ENCODE data around the gene THBS2. TPM values are rescaled to one million over a fixed set of nuclear protein-coding genes. Genes with fewer than 3 reads are reported as not detected.

The THBS2 gene
- total RNA-seq, 1 donor from 2014 or later = not detected

DNA sequence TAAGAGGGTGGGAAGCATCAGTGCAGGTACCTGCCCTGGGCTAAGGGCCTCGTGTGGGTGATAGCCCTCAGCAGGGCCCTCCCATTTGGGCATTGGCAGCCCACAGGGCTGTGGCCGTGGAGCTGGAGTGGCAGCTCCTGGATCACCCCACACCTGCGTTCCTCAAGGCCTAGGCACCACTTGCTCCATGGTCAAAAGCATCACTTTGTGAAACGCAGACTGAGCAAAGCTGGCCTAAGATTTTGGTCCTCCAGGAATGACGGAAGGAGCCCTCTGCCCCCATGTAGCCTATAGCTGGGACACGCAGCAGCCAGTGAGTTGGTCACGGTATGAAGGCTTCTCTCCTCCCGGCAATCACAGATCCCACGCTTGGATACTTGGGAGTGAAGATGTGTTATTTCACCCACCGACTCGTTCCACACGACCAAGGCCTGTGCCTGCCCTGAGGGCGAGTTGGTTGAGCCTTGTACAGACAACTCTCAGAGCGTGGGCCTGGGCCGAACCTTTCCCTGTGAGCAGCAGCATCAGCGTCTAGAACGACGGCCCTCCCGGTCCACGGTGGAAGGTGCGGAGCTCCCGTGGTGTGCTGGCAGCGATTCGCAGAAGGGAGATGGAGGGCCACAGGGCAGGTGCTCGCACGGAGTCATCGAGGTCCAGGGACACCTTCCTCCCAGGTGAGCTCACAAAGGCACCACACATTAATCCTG, 39.7 kb downstream of the THBS2 start:
- H3K36me3 Mint-ChIP-seq (ENCODE audit: insufficient read depth) = no peaks in the 10 kb centered on the region
- H3K27me3 Mint-ChIP-seq = no peaks in the 10 kb centered on the region
- no peak overlapping the region for H3K27ac Mint-ChIP-seq
- H3K9me3 Mint-ChIP-seq (ENCODE audit: low read depth) = no peaks in the 10 kb centered on the region
- no peak for DNase-seq (ENCODE audit: low spot score, unreplicated experiment)
- no peaks in the 10 kb centered on the region for H3K4me1 Mint-ChIP-seq (ENCODE audit: low read depth)
- no peak for TF ChIP-seq CTCF (IDR thresholded peaks at IDR 0.05; ENCODE audit: unreplicated experiment)
- peak overlapping the region; percentile 14 for H3K4me3 Mint-ChIP-seq (ENCODE audit: low read depth)

DNA sequence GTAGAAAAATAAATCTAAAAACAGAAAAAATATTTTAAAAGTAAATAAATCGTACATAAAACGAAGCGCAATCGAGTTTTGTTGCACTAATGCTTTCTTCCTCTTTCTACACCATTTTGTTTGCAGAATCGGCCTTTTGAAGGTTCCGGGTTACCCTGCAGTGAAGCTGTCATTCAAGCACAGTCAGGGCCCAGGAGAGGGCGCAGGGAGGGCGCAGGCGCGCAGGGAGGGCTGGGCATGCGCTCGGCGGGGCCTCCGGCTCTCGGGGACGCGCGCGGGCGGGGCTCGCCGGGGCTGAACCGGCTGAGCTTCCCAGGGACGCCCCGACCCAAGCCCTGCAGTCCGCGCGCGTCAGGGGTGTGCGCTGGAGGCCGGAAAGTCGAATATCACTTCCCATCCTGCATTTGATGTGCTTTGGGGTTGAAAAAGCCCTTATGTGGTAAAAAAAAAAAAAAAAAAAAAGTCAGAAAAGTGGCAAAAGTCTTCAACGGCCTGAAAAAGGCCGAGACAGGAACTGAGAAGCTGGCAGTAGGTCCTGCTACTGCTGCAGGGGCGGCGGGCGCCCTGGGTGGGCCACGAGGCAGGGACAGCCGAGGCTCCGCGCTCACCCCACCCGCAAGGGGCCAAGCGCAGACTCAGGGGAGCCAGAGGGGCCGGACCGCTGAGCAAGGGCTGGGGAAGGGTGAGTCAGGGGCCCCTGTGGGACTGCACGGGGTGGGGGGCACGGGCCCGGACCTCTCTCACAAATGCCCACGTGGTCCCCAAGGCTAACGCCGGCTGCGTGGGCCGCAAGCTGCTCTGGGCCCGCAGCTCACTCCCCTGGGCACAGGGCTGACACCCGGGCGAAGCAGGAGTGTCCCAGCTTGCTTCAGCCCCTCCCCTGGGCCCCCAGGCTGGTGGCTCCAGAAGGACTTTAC, 40.5 kb downstream of the THBS2 start:
- Mint-ChIP-seq H3K27ac (no peak overlapping the region), H3K27me3 (no peaks in the 10 kb centered on the region), H3K4me1 (ENCODE audit: low read depth) (no peaks in the 10 kb centered on the region), H3K9me3 (ENCODE audit: low read depth) (peaks cover 4% of the 10 kb centered on the region), H3K4me3 (ENCODE audit: low read depth) (peak overlapping the region; percentile 60), H3K36me3 (ENCODE audit: insufficient read depth) (no peaks in the 10 kb centered on the region)
- peak; percentile 42 for TF ChIP-seq CTCF (IDR thresholded peaks at IDR 0.05; ENCODE audit: unreplicated experiment)
- peak; percentile 84 for DNase-seq (ENCODE audit: low spot score, unreplicated experiment)

GRCh38 chr6:169212436-169212835, 41.2 kb downstream of the THBS2 start:
- H3K4me3 Mint-ChIP-seq (ENCODE audit: low read depth) = no peak overlapping the region
- no peak overlapping the region for H3K27ac Mint-ChIP-seq
- DNase-seq (ENCODE audit: low spot score, unreplicated experiment) = no peak
- TF ChIP-seq CTCF (IDR thresholded peaks at IDR 0.05; ENCODE audit: unreplicated experiment) = no peak
- H3K36me3 Mint-ChIP-seq (ENCODE audit: insufficient read depth) = no peaks in the 10 kb centered on the region
- no peaks in the 10 kb centered on the region for H3K4me1 Mint-ChIP-seq (ENCODE audit: low read depth)
- H3K9me3 Mint-ChIP-seq (ENCODE audit: low read depth) = peaks cover 8% of the 10 kb centered on the region
- no peaks in the 10 kb centered on the region for H3K27me3 Mint-ChIP-seq

GRCh38 chr6:169211881-169212280, 41.8 kb downstream of the THBS2 start:
- Mint-ChIP-seq H3K27ac (no peak overlapping the region), H3K4me1 (ENCODE audit: low read depth) (no peaks in the 10 kb centered on the region), H3K27me3 (no peaks in the 10 kb centered on the region), H3K36me3 (ENCODE audit: insufficient read depth) (no peaks in the 10 kb centered on the region), H3K4me3 (ENCODE audit: low read depth) (no peak overlapping the region), H3K9me3 (ENCODE audit: low read depth) (peaks cover 11% of the 10 kb centered on the region)
- no peak for TF ChIP-seq CTCF (IDR thresholded peaks at IDR 0.05; ENCODE audit: unreplicated experiment)
- DNase-seq (ENCODE audit: low spot score, unreplicated experiment) = no peak

DNA sequence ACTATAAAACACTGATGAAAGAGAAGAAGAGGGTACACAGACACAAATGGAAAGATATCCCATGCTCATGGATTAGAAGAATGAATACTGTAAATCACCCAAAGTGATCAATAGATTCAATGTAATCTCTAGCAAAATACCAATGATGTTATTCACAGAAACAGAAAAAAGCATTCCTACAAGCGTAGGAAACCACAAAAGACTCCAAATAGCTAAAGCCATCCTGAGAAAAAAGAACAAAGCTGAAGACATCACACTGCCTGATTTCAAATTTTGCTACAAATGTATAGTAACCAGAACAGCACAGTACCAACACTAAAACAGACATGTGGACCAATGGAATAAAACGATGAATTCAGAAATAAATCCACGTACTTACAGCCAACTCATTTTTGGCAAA, 43.0 kb downstream of the THBS2 start:
- peaks cover 2% of the 10 kb centered on the region for H3K36me3 Mint-ChIP-seq (ENCODE audit: insufficient read depth)
- no peak for DNase-seq (ENCODE audit: low spot score, unreplicated experiment)
- no peak overlapping the region for H3K27ac Mint-ChIP-seq
- no peaks in the 10 kb centered on the region for H3K27me3 Mint-ChIP-seq
- no peak for TF ChIP-seq CTCF (IDR thresholded peaks at IDR 0.05; ENCODE audit: unreplicated experiment)
- H3K4me1 Mint-ChIP-seq (ENCODE audit: low read depth) = no peaks in the 10 kb centered on the region
- H3K4me3 Mint-ChIP-seq (ENCODE audit: low read depth) = no peak overlapping the region
- peaks cover 18% of the 10 kb centered on the region for H3K9me3 Mint-ChIP-seq (ENCODE audit: low read depth)

Measured in progenitor cell of endocrine pancreas (in vitro differentiated cells).